ENCODE results near the gene SSR1.
"Not testable (repeated sequence)": the region's sequence is repeated elsewhere in the genome, so short reads cannot be mapped to it uniquely, and the experiment has no call there.

SSR1 gene

DNA sequence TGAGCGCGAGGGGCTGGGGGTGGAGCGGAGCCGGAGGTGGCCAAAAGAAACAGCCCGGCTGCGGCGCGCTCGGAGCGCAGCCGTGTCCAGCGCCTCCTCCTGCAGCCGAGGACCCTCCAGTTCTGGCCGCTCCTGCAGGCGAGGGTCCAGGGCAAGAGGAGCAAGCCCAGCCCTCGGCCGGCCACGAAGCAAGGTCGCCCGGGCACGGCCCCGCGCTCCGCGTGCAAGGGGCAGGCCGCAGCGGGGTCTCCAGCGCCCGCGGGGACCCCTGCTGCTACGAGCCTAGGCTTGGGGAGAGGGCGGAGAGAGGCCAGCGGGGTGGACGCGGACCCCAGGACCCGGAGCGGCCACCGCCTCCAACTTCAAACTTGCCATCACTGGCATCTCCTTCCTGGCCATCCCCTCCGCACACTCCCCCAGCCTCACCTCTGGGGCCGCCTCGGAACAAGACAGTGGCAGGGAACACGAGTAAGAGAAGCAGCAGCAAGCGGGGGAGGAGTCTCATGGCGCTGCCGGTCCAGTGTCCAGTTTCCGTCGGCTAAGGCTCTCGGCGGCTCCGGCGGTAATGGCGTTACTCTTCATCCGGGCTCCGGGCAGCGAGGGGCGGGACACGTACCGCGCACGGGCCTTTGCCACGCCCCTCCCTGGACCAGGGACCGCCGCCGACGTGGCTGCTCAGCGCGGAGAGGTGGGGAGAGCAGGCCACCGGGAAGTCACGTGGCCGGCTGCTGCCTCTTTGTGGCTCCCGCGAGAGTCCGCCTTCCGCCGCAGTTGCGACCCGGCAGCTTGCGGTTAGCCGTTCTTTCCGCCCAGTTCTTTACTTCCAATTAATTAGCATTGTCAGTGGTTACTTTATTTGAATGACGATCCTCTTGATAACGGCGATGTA, at the start of gene SSR1:
Gene SSR1 (minus strand): TSS at position 584 of the 889 bp plus-strand sequence. CDS start 79 bp downstream, at position 505.
- DNase-seq: peak; percentile 97

GRCh38 chr6:7351916-7352315, 38.9 kb upstream of the SSR1 start:
- not testable (repeated sequence) for DNase-seq

- not testable (repeated sequence) for DNase-seq
These were observed 37.6 kb upstream of the SSR1 start for GRCh38 chr6:7350591-7350990.

DNA sequence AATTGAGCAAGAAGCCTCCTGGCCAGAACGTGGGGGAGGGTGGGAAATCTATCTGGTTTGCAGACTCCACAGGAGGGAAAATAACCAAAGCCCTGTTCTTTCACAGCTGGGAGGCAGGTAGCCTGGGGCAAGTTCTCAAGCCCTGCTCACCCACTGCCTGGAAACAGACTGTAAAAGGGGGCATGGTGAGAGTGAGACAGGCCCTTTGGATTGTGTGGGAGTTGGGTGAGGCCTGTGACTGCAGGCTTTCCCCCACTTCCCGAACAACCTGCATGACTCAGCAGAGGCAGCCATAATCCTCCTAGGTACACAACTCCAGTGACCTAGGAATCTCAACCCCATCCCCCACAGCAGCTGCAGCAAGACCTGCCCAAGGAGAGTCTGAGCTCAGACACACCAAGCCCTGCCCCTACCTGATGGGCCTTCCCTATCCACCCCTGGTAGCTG, 34.6 kb upstream of the SSR1 start:
- not testable (repeated sequence) for DNase-seq

GRCh38 chr6:7344773-7345450, 31.9 kb upstream of the SSR1 start:
- not testable (repeated sequence) for DNase-seq

- DNase-seq: no peak
These were observed 30.8 kb upstream of the SSR1 start for GRCh38 chr6:7343546-7344475.

- DNase-seq: no peak
These were observed 29.2 kb upstream of the SSR1 start for GRCh38 chr6:7341989-7342742.

DNA sequence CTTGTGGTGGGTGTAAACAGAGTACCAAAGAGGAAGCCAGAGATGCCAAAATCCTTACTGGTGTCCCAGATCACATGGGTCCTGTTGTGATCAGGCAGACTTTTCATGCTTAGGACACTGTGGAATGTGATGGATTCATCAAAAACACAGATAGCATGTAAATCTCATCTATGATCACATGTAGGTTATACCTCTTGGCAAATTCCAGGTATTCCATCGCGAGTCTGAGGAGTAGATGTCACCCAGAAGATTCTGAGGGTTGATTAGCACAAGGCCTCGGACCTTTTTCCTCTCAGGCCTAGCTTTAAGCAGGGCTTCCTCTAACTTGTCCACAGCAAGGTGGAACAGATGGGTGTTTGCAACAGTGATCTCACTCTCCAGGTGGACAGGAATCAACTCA, 28.3 kb upstream of the SSR1 start:
- DNase-seq: no peak

DNA sequence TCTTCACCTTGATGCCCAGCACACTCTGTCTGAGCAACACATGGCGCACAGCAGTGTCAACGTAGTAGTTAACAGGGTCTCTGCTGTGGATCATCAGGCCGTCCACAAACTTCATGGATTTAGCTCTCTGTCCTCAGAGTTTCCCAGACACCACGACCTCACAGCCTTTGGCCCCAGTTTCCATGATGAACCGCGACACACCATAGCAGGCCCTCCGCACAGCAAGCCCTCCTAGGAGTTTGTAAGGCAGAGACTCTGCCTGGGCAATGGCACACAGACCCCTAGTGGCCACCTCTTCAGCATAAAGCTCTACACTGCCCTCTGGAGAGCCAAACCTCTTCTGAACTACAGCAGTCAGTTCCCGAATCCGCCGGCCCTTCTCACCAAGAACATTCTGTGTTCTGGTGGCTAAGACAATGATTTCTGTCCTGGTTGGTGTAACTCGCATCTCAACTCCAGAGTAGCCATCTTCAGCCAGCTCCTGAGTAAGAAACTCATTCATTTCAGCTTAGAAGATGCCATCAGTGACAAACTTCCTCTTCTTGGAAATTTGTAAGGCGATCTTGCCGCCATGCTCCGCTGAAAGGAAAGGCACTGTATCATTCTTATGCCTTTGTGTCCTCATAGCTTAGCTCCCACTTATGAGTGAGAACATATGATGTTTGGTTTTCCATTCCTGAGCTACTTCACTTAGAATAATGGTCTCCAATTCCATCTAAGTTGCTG, 26.2 kb upstream of the SSR1 start:
- DNase-seq: not testable (repeated sequence)

DNA sequence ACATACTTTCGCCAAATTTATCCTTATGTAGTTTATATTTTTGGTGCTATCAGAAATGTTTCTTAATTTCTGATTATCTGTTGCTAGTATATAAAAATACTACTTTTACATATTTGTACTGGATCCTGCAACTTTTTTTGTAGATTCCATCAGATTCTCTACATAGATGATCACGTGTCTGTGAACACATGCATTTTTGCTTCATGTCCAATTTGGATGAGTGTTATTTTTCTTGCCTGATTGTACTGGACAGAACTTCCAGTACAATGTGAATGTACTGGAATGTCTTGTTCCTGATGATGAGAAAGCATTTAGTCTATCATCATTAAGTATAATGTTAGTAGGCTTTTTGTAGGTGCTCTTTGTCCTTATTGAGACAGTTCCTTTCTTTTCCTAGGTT, 25.0 kb upstream of the SSR1 start:
- DNase-seq: no peak

DNA sequence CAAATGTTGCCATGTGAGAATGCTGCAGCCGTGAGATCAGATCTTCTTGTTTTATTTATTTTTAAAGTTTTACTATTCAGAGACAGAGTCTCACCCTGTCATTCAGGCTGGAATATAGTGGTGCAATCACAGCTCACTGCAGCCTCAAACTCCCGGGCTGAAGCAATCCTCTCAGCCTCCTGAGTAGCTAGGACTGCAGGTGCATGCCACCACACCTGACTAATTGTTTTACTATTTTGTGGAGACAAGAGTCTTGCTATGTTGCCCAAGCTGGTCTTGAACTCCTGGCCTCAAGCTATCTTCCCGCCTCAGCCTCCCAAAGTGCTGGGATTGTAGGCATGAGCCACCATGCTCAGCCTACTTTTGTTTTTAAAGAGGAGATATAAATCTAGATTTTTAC, 22.5 kb upstream of the SSR1 start:
- no peak for DNase-seq

GRCh38 chr6:7334685-7335084, 21.7 kb upstream of the SSR1 start:
- no peak for DNase-seq

- no peak for DNase-seq
These were observed 19.2 kb upstream of the SSR1 start for GRCh38 chr6:7332090-7332745.

DNA sequence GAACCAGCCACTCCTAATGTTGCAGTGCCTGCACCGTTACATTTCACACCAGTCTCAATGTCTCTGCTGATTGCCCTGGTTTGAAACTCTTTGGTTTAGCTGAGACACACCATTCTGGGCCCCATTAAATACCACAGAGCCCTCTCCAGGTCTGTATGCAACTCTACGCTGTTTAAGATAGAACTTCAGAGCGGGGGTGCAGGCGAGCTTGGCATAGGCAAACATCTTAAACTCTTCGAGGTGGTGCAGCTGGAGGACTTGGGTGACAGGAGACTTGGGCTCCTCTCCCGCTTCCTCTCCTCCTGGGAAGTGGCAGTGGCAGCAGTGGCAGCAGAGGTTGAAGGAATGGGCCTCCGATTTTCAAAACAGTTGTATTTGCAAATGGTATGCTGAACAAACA, 18.5 kb upstream of the SSR1 start:
- DNase-seq: no peak

DNA sequence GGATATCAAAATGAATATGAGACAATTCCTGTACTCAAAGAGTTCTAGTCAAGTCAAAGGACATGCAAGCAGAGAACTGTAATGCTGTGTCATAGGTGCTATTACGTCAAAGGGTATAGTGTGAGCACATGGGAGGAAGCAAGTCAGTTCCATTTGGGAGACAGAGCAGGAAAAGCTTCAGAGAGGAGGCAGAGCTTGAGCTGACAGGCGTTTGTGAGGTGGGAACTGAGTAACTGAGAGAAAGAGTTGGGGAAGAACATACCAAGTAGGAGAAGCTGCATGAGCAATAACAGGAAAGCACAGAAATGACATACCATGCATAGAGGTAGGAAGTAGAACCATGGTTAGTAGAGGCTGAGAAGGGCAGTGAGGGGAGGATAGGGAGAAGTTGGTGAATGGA, 15.2 kb upstream of the SSR1 start:
- no peak for DNase-seq

GRCh38 chr6:7325750-7326149, 12.8 kb upstream of the SSR1 start:
- no peak for DNase-seq

DNA sequence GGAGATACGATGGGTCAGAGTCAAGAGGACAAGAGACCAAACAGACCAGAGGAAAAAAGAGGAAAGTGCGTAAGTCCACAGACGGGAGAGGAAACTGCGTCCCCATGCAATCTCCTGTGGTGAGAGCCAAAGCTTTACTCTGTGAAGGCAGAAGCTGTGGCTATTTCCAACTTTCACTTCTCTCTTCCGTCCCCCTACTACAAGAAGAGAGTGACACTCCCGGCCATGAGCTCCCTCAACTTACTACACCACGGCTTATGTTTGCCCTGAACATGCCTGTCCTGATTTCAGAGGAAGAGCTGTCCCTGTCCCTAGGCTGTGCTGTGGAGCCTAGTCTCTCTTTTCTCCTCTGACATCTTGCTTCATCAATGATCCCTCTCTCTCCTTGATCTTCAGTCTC, 11.5 kb upstream of the SSR1 start:
- DNase-seq: no peak

GRCh38 chr6:7323074-7323473, 10.1 kb upstream of the SSR1 start:
- DNase-seq: no peak

- DNase-seq: not testable (repeated sequence)
These were observed 8.9 kb upstream of the SSR1 start for GRCh38 chr6:7321866-7322265.

- DNase-seq: not testable (repeated sequence)
These were observed 6.4 kb upstream of the SSR1 start for GRCh38 chr6:7319406-7319805.

DNA sequence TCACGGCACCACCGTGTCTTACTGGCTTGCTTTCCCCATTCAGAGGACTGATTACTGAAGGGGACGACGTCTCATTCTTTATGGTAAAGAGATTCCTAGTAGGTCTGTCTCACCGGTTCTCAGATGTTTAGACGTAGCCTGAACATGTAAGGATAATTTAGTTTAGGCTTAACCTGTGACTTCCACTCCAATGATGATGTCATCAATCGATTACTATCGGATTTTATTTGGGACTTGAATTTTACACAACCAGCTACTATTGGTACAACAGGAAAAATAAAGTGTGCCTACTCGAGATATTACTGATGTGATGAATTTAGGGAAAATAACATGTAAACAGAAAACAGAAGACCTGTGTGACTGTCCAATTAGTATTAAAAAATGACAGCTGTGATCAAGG, 4.5 kb upstream of the SSR1 start:
- no peak for DNase-seq

All from activated CD4-positive, alpha-beta T cell treated with anti-CD3 and anti-CD28 coated beads for 48 hours (primary cell).